H1 (cell line): ENCODE results near the gene IARS2. TPM values are rescaled to one million over a fixed set of nuclear protein-coding genes. Genes with fewer than 3 reads are reported as not detected.

ENCODE experiments used
- CTCF ChIA-PET: fragments of 300-600 bp; sonication (Branson Sonifier 250); formaldehyde crosslinking; loops from one replicate; lab custom pipeline; 2021; ENCODE audit not compliant: partially characterized antibody; lab: Charles Lee
- POLR2A ChIA-PET: fragments of 300-600 bp; sonication (Branson Sonifier 250); formaldehyde crosslinking; loops from one replicate; lab custom pipeline; 2021; ENCODE audit warnings: inconsistent platforms; ENCODE audit not compliant: partially characterized antibody; lab: Charles Lee
- DNase-seq, 2 experiments: peaks; one replicate each; pipeline versions ENCODE4 v3.0.0 to v3.0.0-alpha.2; 2010 to 2022; ENCODE audit warnings: low spot score in 2 of 2, low read depth in 1 of 2, mixed read lengths in 1 of 2
- FAIRE-seq: peaks from 2 replicates; lab custom pipeline; 2011; peaks lifted over from hg19 to GRCh38; lab: Jason Lieb, UNC
- H2AFZ ChIP-seq: 2 replicates; pipeline ENCODE4 v1.8.1; 2012; ENCODE audit warnings: low read length, inconsistent platforms
- H2AK5ac ChIP-seq: 2 replicates; pipeline ENCODE4 v1.6.1; 2013; ENCODE audit warnings: low read depth, low read length
- H2BK120ac ChIP-seq: replicated peaks from 2 replicates; pipeline ENCODE3; 2013; ENCODE audit warnings: low read depth, low read length, inconsistent platforms
- H2BK12ac ChIP-seq: 2 replicates; pipeline ENCODE4 v1.6.1; 2013; ENCODE audit warnings: low read depth, low read length
- H2BK15ac ChIP-seq: 2 replicates; pipeline ENCODE4 v1.6.1; 2013; ENCODE audit warnings: low read length
- H2BK20ac ChIP-seq: 2 replicates; pipeline ENCODE4 v1.6.1; 2013; ENCODE audit warnings: low read length
- H2BK5ac ChIP-seq: 2 replicates; pipeline ENCODE4 v1.6.1; 2013; ENCODE audit warnings: low read depth, low read length
- H3K14ac ChIP-seq: 2 replicates; pipeline ENCODE4 v1.6.1; 2013; ENCODE audit warnings: inconsistent platforms; ENCODE audit not compliant: insufficient read length
- H3K18ac ChIP-seq: 2 replicates; pipeline ENCODE4 v1.6.1; 2013; ENCODE audit warnings: low read length; ENCODE audit errors: extremely low read depth
- H3K23ac ChIP-seq: 2 replicates; pipeline ENCODE4 v1.6.1; 2013; ENCODE audit warnings: inconsistent platforms; ENCODE audit not compliant: insufficient read length
- H3K23me2 ChIP-seq: 2 replicates; pipeline ENCODE4 v1.6.1; 2013; ENCODE audit warnings: low read depth, low read length
- H3K27ac ChIP-seq: 2 replicates; pipeline ENCODE4 v1.6.1; 2011; ENCODE audit warnings: low read depth, low read length, inconsistent platforms
- H3K27me3 ChIP-seq, 4 experiments: replicated peaks in 1 of 4; 1 replicate in 1 of 4; 2 replicates in 3 of 4; pipeline versions ENCODE4 v1.6.1 to v1.8.1; 2011 to 2013; ENCODE audit warnings: low read length in 3 of 4, mild to moderate bottlenecking in 3 of 4, inconsistent platforms in 2 of 4, mixed read lengths in 2 of 4, moderate library complexity in 1 of 4; ENCODE audit not compliant: control insufficient read depth in 3 of 4, insufficient read depth in 3 of 4; ENCODE audit errors: extremely low read depth in 1 of 4
- H3K36me3 ChIP-seq, 4 experiments: 2 replicates each; pipeline versions ENCODE4 v1.6.1 to v1.8.1; 2011 to 2013; ENCODE audit warnings: mild to moderate bottlenecking in 4 of 4, low read length in 3 of 4, moderate library complexity in 2 of 4, control low read depth in 1 of 4, inconsistent platforms in 1 of 4; ENCODE audit not compliant: insufficient read depth in 4 of 4, control insufficient read depth in 2 of 4
- H3K4ac ChIP-seq: replicated peaks from 2 replicates; pipeline ENCODE3; 2013; ENCODE audit warnings: low read length, low read depth, mixed read lengths, inconsistent platforms; ENCODE audit not compliant: insufficient read length
- H3K4me1 ChIP-seq, 4 experiments: replicated peaks in 1 of 4; 1 replicate in 1 of 4; 2 replicates in 3 of 4; pipeline versions ENCODE4 v1.6.1 to v1.8.1; 2011 to 2013; ENCODE audit warnings: low read length in 3 of 4, inconsistent platforms in 2 of 4, mixed read lengths in 1 of 4; ENCODE audit not compliant: insufficient read depth in 4 of 4, control insufficient read depth in 3 of 4
- H3K4me2 ChIP-seq, 2 experiments: 2 replicates each; pipeline versions ENCODE4 v1.6.1 to v1.8.1; 2011 to 2013; ENCODE audit warnings: low read depth in 2 of 2, low read length in 2 of 2, control low read depth in 1 of 2, inconsistent platforms in 1 of 2, mild to moderate bottlenecking in 1 of 2; ENCODE audit not compliant: insufficient read depth in 1 of 2
- H3K4me3 ChIP-seq, 4 experiments: fragments of 200-600, 300-600 bp in 1 of 4; sonication (generic), shearing (Covaris generic), sonication (Bioruptor Twin) in 1 of 4; 2 replicates each; pipeline versions ENCODE4 v1.5.1 to v1.8.1; 2011 to 2016; ENCODE audit warnings: low read length in 4 of 4, low read depth in 3 of 4, control low read depth in 2 of 4, inconsistent platforms in 2 of 4, mild to moderate bottlenecking in 2 of 4, mixed read lengths in 1 of 4, moderate library complexity in 1 of 4; ENCODE audit not compliant: insufficient read depth in 2 of 4; ENCODE audit errors: extremely low read depth in 1 of 4
- H3K56ac ChIP-seq: replicated peaks from 2 replicates; pipeline ENCODE3; 2013; ENCODE audit warnings: low read depth, mild to moderate bottlenecking, mixed read lengths, low read length, inconsistent platforms; ENCODE audit not compliant: insufficient read length
- H3K79me1 ChIP-seq: 2 replicates; pipeline ENCODE4 v1.6.1; 2013; ENCODE audit warnings: low read depth, low read length, control low read depth
- H3K79me2 ChIP-seq, 2 experiments: 2 replicates each; pipeline versions ENCODE4 v1.6.1 to v1.8.1; 2012 to 2013; ENCODE audit warnings: low read length in 2 of 2, mild to moderate bottlenecking in 2 of 2, inconsistent platforms in 1 of 2; ENCODE audit not compliant: insufficient read depth in 2 of 2, control insufficient read depth in 1 of 2
- H3K9ac ChIP-seq, 4 experiments: replicated peaks in 1 of 4; 1 replicate in 1 of 4; 2 replicates in 3 of 4; pipeline versions ENCODE4 v1.6.1 to v1.8.1; 2011 to 2013; ENCODE audit warnings: low read depth in 3 of 4, low read length in 3 of 4, control low read depth in 2 of 4, mild to moderate bottlenecking in 2 of 4, moderate library complexity in 2 of 4, inconsistent platforms in 1 of 4; ENCODE audit errors: extremely low read depth in 1 of 4
- H3K9me3 ChIP-seq, 2 experiments: 2 replicates each; pipeline versions ENCODE4 v1.6.1 to v1.8.1; 2012 to 2013; ENCODE audit warnings: mild to moderate bottlenecking in 2 of 2, moderate library complexity in 2 of 2, control low read depth in 1 of 2, inconsistent platforms in 1 of 2, low read depth in 1 of 2, low read length in 1 of 2, mixed read lengths in 1 of 2; ENCODE audit not compliant: insufficient read depth in 2 of 2
- H4K20me1 ChIP-seq, 2 experiments: replicated peaks in 1 of 2; 2 replicates each; pipeline versions ENCODE3 to v1.8.1; 2011 to 2013; ENCODE audit warnings: inconsistent platforms in 2 of 2, low read length in 2 of 2, mild to moderate bottlenecking in 1 of 2; ENCODE audit not compliant: insufficient read depth in 2 of 2, control insufficient read depth in 1 of 2
- H4K5ac ChIP-seq: 2 replicates; pipeline ENCODE4 v1.6.1; 2013; ENCODE audit warnings: low read length, low read depth, mixed read lengths, inconsistent platforms; ENCODE audit not compliant: insufficient read length
- H4K8ac ChIP-seq: 2 replicates; pipeline ENCODE4 v1.8.0; 2013; ENCODE audit warnings: mild to moderate bottlenecking, moderate library complexity, low read length, inconsistent platforms; ENCODE audit not compliant: insufficient read depth; ENCODE audit errors: extremely low read depth
- H4K91ac ChIP-seq: replicated peaks from 2 replicates; pipeline ENCODE3; 2013; ENCODE audit warnings: low read length, mixed read lengths, inconsistent platforms; ENCODE audit not compliant: insufficient read length
- SRF ChIP-seq: IDR thresholded peaks from 2 replicates; pipeline ENCODE4 v1.6.1; 2011; ENCODE audit warnings: mild to moderate bottlenecking, low read depth, low read length, moderate library complexity
- WGBS, 2 experiments: shearing (Covaris generic) in 1 of 2; methylation state at CpG; one replicate each; pipeline versions ENCODE4 v1.1.6 to v1.1.7; 2013 to 2015; ENCODE audit warnings: low lambda C conversion rate in 2 of 2, mixed read lengths in 2 of 2, inconsistent platforms in 1 of 2, low coverage in 1 of 2, missing lambda C conversion rate in 1 of 2; ENCODE audit not compliant: insufficient replicate concordance in 2 of 2, insufficient coverage in 1 of 2, insufficient read length in 1 of 2; ENCODE audit errors: extremely low coverage in 1 of 2, missing lambda C conversion rate in 1 of 2; 5-methylcytosine and 5-hydroxymethylcytosine counted together
- polyA plus RNA-seq, 7 experiments: library from polyadenylated mRNA; depleted of rRNA in 3 of 7; stranded (reverse) in 5 of 7; unstranded in 2 of 7; fragments of >200 nt in 5 of 7; fragments of 200-250 nt in 2 of 7; gene quantifications; 1 replicate in 5 of 7; 2 replicates in 1 of 7; 4 replicates in 1 of 7; pipeline versions ENCODE4 v1.2.1 to v1.2.3, GENCODE V29; 2011 to 2013; ENCODE audit warnings: missing spikeins in 2 of 7, mixed read lengths in 2 of 7
- total RNA-seq: library from RNA; stranded (reverse); fragmentation: NEBNext Ultra II Directional; extraction: Animal tissue kit (Norgen Biotek cat#: 25700); gene quantifications from 2 replicates; pipeline ENCODE4 v1.2.1, GENCODE V29; 2021

IARS2 gene
- total and polyA plus RNA-seq, 2 of the 8 experiments (the other 6 are each of a cell fraction or from before 2014, with no cell fraction given) = 15.0 to 69.8 TPM

GRCh38 chr1:220149742-220150141 is 55.8 kb downstream of the IARS2 start:
- no peak overlapping the region for H2BK120ac ChIP-seq
- DNase-seq = no peak
- ChIA-PET CTCF (interaction anchor here (0.6 to 1.2 kb wide), 2 partner anchors 644 to 661 kb away, joined by 3 read pairs; no protein-coding TSS in a partner anchor), POLR2A (interaction anchor here (0.6 to 1.5 kb wide), 2 partner anchors 41 to 61 kb away, joined by 3 to 4 read pairs; no protein-coding TSS in a partner anchor)
- H3K4me3 ChIP-seq = no peak overlapping the region
- no peak overlapping the region for H3K9ac ChIP-seq
- H3K23ac ChIP-seq = no peak overlapping the region
- H3K36me3 ChIP-seq = peaks cover 2 to 52% (median 22%) of the 10 kb centered on the region in 4 experiments; a peak in 6 of 8 replicates
- H2BK12ac ChIP-seq = no peak overlapping the region
- no peak overlapping the region for H2AFZ ChIP-seq
- no peak overlapping the region for H3K56ac ChIP-seq
- no peaks in the 10 kb centered on the region for H3K9me3 ChIP-seq
- peaks cover 0 to 4% of the 10 kb centered on the region in 2 experiments for H4K20me1 ChIP-seq
- no peaks in the 10 kb centered on the region for H3K27me3 ChIP-seq
- no peaks in the 10 kb centered on the region for H3K79me1 ChIP-seq
- no peak overlapping the region for H3K4ac ChIP-seq
- H2BK15ac ChIP-seq = no peak overlapping the region
- FAIRE-seq = no peak
- no peak overlapping the region for H3K4me2 ChIP-seq
- no peak overlapping the region for H3K14ac ChIP-seq
- no peak overlapping the region for H4K8ac ChIP-seq
- no peak overlapping the region for H3K27ac ChIP-seq
- H3K4me1 ChIP-seq = no peaks in the 10 kb centered on the region
- no peak overlapping the region for H2AK5ac ChIP-seq
- H4K5ac ChIP-seq = no peak overlapping the region
- no peaks in the 10 kb centered on the region for H3K79me2 ChIP-seq
- H2BK20ac ChIP-seq = no peak overlapping the region
- H4K91ac ChIP-seq = no peak overlapping the region
- no peaks in the 10 kb centered on the region for H3K23me2 ChIP-seq
- H2BK5ac ChIP-seq = no peak overlapping the region
- no peak for TF ChIP-seq SRF
- no peak overlapping the region for H3K18ac ChIP-seq
- WGBS, 2 experiments = no CpG with 5 or more reads among the region's 1 CpG
